22Rv1 (cell line): Measurements from ENCODE around the gene CDKN1C.

Experiments
- ZFX ChIP-seq: fragments of 450-650 bp; IDR thresholded peaks from 2 replicates; pipeline ENCODE4 v1.6.1; 2017; ENCODE audit warnings: antibody characterized with exemption, borderline replicate concordance
- TF ChIP-seq, protein P1 (sequence below): fragments of 450-650 bp; IDR thresholded peaks from 2 replicates; pipeline ENCODE4 v1.5.1; 2017; ENCODE audit warnings: mild to moderate bottlenecking

DNA sequence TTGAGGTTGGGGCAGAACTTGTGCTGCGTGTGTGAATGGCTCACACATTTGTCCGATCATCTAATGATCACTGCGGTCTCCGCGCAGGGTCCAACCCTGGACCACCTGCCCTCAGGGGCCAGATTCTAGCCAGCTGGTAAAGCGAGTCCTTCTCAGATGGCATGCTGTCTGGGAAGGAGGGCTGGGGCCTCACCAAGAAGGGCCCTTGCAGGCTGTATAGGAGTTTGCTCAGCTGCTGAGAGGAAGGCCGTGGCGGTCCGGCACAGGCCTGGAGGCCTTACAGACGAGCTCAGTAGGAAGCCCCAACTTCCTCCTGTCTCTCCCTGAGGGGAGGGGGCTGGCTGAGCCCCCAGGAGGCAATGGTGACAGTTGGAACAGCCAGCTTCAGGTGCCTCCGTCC lies 29.9 kb upstream of the CDKN1C start:
- TF ChIP-seq, protein P1, sequence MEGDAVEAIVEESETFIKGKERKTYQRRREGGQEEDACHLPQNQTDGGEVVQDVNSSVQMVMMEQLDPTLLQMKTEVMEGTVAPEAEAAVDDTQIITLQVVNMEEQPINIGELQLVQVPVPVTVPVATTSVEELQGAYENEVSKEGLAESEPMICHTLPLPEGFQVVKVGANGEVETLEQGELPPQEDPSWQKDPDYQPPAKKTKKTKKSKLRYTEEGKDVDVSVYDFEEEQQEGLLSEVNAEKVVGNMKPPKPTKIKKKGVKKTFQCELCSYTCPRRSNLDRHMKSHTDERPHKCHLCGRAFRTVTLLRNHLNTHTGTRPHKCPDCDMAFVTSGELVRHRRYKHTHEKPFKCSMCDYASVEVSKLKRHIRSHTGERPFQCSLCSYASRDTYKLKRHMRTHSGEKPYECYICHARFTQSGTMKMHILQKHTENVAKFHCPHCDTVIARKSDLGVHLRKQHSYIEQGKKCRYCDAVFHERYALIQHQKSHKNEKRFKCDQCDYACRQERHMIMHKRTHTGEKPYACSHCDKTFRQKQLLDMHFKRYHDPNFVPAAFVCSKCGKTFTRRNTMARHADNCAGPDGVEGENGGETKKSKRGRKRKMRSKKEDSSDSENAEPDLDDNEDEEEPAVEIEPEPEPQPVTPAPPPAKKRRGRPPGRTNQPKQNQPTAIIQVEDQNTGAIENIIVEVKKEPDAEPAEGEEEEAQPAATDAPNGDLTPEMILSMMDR: no peak
- no peak for TF ChIP-seq ZFX
